NCI-H2196 (cell line): Measurements from ENCODE around the gene MED16.
A peak's percentile ranks its signal among the peaks of the same experiment; 100 is the strongest.
"Not testable (repeated sequence)": the region's sequence is repeated elsewhere in the genome, so short reads cannot be mapped to it uniquely, and the experiment has no call there.

Source experiments
- DNase-seq: peaks from one replicate; lab custom pipeline; 2025; ENCODE audit not compliant: unreplicated experiment; lab: John Stamatoyannopoulos, UW

The MED16 gene

DNA sequence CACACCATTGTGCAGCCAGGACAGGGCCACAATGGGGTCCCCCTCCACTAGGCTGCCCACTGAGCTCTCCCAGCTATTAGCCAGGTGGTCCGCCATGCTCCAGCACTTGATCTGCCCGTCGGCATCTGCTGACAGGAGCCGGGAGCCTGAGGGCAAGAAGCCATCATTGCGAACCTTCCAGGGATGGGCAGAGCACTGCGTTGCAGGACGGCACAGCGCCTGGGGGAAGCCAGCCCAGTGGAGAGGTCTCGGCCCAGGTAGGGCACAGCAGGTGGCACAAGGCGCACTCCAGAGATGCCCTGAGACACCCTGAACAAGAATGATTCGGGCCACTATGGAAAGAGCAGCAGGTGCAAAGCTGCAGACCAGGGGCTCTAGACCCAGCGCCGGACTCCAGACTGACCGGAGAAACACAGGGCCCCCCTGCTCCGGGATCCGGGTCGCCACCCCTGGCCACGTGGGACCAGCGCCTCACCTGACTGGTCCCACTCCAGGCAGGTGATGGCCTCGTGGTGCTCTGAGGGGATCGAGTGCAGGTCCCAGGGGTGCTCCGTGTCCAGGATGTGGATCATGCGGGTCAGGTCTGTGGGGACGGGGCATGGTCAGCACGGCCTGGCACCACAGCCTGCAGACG, 3.2 kb downstream of the MED16 start:
- no peak for DNase-seq

DNA sequence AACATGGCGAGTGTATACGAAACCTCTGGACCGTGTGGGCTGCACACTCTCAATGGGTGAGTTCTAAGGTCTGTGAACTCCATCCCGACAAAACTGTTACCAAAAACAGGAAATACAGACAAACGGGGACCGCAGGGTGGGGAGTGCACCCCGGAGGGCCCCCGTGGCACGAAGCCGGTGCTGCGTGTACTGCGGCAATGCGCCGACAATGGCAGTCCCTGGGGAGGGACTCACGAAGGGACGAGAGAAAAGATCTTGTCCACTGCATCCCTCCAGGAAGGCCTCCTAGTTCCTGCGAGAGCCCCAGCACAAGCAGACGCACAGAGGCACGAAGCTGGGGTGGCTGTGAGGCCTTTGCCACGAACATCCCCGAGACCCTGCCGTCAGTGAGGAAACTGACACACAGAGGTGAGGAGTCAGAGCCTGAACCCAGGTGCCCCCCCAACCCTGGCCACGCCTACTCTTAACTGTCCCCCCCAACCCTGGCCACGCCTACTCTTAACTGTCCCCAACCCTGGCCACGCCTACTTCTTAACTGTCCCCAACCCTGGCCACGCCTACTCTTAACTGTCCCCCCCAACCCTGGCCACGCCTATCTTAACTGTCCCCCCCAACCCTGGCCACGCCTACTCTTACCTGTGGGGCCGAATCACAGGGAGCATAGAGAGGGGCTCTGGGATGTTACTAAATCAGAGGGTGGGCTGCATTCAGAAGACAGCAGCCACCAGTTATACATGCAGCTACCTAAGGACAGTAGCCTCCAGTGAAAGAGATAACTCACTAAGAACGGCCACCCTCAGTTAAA, 4.2 kb downstream of the MED16 start:
- no peak for DNase-seq

DNA sequence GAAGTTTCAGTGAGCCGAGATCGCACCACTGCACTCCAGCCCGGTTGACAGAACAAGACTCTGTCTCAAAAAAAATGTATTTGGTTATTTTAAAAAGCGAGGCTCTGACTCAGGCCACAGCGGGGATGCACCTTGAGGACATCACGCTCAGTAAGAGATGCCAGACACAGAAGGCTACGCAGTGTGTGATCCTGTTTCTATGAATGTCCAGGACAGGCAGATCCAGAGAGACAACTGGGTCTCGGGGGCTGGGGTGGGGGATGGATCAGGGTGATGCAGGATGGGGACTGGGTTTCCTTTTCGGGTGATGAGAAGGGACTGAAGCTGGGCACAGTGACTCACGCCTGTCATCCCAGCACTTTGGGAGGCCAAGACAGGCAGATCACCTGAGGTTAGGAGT, 5.4 kb downstream of the MED16 start:
- DNase-seq, result no peak

DNA sequence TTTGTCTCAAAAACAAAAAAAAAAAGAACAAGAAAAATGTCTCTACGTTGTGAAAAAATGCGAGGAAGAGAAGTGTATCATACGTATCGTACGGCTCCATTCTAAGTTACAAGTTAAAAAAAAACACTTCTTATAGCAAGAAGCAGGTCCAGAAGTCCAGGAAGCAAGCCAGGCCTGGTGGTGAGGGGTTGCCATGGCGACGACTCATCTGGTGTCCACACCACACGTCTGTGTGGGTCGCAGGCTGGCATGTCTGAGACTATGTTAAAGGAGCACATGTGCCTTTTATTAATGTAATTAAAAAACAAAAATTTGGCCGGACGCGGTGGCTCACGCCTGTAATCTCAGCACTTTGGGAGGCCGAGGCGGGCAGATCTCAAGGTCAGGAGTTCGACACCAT, 5.9 kb downstream of the MED16 start:
- peak; percentile 41 for DNase-seq

DNA sequence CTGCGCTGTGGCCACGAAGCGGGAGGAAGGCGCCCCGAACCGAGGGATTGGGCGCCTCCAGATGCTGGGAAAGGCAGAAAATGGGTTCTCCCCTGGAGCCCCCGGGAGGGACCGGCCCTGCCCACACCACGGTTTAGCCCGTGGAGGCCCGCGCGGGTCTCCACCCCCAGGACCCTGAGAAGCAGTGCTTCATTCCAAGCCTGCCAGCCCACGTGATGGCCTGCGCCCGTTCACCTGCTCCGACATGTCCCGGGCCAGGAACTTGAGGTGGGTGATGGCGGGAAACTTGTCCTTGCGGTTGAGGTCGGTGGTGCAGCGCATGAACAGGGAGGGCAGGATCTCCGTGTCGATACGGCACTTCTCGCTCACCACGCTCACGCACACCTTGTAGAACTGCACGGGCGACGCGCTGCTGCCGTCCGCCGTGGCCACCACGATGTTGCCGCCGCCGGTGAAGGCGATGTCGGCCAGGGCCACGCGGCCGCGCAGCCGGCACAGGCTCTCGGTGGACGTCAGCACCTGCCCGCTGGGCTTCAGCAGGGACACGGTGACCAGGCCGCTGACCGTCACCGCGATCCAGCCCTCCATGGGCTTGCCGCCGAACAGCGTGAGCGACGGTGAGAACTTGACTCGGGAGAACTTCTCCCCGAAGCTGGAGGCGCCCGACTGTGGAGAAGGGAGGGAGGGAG, 7.3 kb downstream of the MED16 start:
- DNase-seq, result no peak

DNA sequence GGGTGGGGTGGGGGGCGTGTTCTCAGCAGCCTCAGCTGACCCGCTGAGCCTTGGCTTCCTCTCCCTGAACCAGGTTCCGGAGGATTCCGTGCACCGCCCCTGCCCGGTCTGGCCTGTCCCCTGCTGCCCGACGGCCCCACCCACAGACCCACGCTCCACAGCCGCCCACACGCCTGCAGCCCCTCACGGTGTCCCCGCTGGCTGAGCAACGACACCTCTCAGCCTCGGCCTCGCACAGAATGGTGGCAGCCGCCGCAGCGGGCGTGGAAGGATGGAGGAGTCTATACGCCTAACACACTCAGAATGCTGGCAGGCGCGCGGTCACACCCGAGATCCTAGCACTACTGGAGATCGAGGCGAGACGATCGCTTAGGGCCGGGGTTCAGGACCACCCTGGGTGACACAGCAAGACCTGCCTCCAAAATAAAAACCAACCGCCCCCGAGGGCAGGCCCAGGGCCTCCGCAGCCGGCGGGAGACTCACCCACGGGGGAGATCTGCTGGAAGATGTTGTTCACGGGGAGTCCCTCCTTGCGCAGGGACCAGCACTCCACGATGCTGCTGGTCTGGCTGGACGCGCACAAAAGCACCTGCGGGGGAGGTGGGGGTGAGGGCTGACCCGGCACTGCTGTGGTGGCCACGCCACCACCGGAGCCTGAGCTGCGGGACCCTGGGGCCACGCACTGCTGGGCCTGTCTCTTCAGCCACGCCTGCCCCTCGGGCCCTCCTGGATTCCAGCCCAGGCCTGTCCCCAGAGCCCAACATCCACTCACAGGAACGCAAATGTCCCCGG, 8.4 kb downstream of the MED16 start:
- no peak for DNase-seq

DNA sequence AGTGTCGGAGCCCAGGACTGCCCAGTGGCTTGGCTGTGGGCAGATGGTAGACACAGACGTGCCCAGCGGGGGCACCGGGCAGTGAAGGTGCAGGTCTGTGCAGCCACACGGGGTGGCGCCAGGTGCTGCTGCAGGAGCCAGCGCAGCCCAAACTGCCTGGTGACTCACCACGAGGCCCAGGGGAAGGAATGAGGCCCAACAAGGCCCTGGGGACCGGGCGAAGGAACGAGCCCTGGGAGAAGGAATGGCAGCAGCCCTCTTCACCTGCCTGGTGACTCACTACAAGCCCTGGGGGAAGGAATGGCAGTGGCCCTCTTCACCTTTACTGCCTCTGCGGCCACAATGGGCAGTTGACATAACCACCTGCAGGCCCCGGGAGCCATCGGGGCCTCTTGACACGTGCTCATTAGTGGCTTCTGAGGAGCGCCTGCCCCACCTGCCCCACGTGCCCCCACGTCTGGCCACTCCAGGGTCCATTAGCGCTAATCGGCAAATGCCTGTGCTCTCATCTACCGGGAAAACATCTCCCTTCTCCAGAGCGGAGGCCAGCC, 9.3 kb downstream of the MED16 start:
- peak; percentile 92 for DNase-seq

DNA sequence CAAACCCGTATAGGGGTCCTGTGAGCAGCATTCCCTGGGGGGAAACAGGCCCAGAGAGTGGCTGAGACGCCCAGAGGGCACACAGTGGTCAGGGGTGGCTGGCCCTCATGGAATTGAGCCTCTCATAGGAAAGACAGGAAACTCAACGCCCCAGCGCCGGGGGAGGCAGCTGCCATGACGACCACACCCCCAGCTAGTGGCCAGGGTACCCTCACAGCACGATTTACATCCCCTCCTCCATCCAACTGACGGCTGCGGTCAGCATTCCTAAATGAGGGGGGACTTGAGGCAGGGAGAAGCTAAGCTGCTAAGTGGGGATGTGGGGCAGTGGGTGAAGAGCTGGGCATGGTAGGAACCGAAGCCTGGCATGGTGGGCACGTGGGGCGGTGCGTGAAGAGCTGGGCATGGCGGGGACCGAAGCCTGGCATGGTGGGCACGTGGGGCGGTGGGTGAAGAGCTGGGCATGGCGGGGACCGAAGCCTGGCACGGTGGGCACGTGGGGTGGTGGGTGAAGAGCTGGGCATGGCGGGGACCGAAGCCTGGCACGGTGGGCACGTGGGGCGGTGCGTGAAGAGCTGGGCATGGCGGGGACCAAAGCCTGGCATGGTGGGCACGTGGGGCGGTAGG, 10.0 kb downstream of the MED16 start:
- DNase-seq, result no peak

DNA sequence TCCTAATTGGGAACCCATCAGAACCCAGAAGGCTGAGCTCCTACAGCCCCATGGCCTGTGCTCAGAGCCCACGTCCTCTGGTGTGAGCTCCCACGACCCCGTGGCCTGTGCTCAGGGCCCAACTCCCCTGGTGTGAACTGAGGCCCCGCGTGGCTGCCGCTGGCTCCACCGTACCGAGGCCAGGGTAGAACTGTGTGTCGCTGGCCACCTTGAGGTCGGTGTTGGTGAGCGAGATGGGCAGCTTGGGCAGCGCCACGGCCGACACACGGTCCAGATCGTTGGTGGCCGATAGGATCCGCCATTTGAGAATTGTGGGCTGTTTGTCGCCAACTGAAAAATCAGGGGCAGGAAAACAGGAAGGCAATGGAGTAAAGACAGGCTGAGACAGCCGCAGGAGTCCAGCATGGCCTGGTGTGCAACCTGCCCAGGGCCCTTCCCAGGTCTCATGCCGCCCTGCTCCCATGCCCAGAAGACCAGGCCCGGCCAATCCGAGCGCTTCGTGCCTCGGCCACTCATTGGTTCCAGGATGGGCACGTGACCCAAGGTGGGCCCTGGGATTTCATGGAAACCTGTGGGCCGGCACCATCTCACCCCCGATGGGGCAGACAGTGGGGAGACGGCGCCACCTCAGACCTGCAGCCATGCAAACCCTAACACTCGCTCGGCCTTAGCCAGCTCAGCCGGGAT, 11.5 kb downstream of the MED16 start:
- DNase-seq, result no peak

DNA sequence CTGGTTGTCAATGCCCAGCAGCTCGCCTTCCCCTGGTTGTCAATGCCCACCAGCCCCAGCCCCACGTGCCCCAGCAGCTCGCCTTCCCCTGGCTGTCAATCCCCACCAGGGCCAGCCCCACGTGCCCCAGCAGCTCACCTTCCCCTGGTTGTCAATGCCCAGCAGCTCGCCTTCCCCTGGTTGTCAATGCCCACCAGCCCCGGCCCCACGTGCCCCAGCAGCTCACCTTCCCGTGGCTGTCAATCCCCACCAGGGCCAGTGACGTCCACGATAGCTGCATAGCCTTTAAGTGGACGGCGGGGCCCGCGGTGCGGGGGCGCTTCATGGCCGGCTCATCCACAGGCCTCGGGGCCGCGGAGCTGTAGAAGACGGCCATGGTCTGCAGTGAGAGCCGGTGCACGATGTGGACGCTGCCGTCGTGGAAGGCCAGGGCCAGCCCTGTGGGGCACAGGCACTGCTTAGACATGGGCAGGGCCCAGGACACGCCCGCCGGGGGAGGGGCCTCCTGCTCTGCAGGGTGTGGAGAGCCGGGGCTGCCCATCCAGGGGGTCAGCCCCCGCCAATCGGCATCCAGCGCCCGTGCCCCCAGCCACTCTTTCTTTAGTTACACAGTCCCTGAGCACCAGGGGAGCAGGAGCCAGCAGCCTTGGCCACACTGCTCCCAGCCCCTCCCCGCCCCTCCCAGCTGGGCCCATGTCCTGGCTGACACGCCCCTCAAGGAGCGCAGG, 13.1 kb downstream of the MED16 start:
- DNase-seq, result no peak

DNA sequence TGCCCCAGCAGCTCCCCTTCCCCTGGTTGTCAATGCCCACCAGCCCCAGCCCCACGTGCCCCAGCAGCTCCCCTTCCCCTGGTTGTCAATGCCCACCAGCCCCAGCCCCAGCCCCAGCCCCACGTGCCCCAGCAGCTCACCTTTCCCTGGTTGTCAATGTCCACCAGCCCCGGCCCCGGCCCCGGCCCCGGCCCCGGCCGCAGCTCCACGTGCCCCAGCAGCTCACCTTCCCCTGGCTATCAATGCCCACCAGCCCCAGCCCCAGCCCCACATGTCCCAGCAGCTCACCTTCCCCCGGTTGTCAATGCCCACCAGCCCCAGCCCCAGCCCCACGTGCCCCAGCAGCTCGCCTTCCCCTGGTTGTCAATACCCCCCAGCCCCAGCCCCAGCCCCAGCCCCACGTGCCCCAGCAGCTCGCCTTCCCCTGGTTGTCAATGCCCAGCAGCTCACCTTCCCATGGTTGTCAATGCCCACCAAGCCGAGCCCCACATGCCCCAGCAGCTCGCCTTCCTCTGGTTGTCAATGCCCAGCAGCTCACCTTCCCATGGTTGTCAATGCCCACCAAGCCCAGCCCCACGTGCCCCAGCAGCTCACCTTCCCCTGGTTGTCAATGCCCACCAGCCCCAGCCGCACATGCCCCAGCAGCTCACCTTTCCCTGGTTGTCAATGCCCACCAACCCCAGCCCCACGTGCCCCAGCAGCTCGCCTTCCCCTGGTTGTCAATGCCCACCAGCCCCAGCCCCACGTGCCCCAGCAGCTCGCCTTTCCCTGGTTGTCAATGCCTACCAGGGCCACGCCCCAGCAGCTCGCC, 14.0 kb downstream of the MED16 start:
- not testable (repeated sequence) for DNase-seq

DNA sequence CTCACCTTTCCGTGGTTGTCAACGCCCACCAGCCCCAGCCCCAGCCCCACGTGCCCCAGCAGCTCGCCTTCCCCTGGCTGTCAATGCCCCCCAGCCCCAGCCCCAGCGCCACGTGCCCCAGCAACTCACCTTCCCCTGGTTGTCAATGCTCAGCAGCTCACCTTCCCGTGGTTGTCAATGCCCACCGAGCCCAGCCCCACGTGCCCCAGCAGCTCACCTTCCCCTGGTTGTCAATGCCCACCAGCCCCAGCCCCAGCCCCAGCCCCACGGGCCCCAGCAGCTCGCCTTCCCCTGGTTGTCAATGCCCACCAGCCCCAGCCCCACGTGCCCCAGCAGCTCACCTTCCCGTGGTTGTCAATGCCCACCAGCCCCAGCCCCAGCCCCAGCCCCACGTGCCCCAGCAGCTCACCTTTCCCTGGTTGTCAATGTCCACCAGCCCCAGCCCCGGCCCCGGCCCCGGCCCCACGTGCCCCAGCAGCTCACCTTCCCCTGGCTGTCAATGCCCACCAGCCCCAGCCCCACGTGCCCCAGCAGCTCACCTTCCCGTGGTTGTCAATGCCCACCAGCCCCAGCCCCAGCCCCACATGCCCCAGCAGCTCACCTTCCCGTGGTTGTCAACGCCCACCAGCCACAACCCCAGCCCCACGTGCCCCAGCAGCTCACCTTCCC, 14.9 kb downstream of the MED16 start:
- DNase-seq, result not testable (repeated sequence)

DNA sequence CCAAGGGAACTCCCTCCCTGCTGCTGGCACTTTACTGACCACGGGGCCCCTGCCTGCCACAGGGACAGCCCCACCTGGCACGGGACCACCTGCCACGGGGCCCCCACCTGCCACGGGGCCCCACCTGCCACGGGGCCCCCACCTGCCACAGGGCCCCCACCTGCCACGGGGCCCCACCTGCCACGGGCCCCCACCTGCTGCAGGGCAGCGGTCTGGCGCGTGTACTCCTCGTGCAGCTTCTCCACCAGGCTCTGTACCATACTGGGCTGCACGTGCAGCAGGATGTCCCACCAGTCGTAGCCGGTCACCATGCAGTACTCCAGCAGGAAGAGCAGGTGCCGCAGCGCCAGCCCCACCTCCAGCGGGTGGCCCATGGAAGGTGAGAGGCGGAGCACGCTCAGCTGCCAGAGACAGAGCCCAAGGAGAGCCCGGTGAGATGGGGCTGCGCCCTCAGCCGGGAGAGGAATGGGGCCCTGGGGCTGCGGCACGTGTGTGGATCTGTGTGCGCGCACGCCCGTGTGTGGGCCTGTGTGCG, 16.1 kb downstream of the MED16 start:
- DNase-seq, result peak; percentile 44

DNA sequence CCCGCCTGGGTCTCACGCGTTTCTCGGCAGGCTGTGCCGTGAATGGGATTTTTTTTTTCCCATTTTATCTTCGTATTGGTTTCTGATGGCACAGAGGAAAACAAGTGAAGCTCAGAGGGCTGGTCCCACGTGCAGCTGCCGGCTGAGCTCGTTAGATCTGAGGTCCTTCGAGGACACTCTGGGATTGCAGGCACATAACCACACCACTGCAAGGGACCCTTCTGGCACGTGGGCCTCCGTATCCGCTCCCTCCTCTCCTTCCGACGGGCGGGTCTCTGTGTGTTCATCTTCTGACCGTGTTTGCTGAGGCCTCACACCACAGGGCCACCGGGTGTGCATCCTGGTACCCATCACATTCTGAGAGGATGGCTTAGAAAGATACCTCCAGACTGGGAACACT, 16.9 kb downstream of the MED16 start:
- no peak for DNase-seq

DNA sequence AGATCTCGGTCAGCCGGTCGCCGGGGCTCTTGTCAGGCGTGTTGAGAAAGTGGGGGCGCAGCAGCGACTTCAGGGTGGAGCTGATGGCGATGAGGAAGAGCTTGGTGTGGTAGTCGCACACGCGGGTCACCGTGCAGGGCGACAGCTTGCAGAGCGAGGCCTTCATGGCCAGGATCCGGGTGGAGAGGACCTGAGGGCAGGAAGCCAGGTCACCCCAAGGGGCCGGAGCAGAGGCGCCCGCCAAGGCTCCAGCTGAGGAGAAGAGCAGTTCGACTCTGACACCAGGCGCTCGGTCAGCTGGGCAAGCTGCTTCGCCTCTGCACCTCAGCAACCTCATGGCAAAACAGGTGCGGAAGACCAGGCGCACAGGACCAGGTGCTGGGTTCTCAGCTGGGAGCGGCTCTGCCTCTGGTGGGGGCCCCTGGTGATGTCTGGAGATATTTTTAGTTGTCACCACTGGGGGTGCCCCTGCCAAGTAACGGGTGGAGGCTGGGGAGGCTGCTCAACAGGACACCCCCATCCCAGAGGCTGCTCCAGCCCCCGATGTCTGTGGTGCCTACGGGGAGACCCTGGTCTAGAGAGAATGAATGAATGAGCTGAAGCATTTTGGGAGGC, 17.6 kb downstream of the MED16 start:
- DNase-seq, result no peak

DNA sequence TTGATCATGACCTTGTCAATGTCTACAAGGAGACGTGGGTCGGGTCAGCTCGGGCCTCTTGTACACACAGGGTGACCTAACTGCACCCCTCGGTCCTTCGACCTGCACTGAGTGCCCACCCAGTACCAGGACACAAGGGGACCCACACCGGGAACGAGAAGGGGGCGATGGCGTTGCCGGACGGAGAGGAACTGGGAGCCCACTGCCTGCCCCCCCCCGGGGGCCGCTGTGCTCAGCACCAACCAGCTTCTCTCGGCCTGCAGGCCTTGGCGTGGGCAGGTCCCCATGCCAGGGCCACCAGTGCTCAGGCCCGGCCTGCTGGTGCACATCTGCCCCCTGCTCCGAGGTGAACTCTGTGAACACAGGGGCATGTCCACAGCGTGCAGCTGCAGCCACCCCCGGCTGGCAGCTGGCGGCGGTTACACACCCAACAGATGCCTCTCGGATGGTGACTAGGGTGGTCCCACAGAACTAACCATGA, 19.4 kb downstream of the MED16 start:
- no peak for DNase-seq

DNA sequence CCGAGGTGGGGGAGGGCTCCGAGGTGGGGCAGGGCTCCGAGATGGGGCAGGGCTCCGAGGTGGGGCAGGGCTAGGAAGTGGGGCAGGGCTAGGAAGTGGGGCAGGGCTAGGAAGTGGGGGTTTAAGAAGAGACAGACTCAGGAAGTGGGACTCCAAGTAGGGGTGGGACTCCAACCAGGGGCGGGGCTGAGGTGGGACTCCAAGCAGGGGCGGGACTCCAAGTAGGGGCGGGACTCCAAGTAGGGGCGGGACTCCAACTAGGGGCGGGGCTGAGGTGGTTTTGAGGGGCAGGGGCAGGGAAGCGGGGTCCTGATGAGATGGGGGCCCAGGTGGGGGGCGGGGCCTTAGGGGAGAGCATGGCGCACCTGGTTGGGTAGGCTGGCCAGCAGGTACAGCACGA, 19.9 kb downstream of the MED16 start:
- DNase-seq, result no peak
